ENCODE results near the gene PLET1.

- TF ChIP-seq EZH2 (IDR thresholded peaks at IDR 0.05), result no peak
- peak; percentile 68 for TF ChIP-seq CTCF (IDR thresholded peaks at IDR 0.05)
- no peak for TF ChIP-seq EZH2phosphoT487 (IDR thresholded peaks at IDR 0.05)
Observed at GRCh38 chr11:112280268-112281126, 19.8 kb upstream of the PLET1 start.
